Medulla oblongata (tissue), 1 donor: ENCODE data around the gene LMO4.

ENCODE experiments used
- DNase-seq: peaks from one replicate; pipeline ENCODE4 v3.0.0-alpha.2; 2015; ENCODE audit errors: extremely low spot score

The LMO4 gene

GRCh38 chr1:87358219-87358618 lies 29.5 kb downstream of the LMO4 start:
- no peak for DNase-seq

GRCh38 chr1:87359586-87359985 lies 30.9 kb downstream of the LMO4 start:
- DNase-seq: no peak

DNA sequence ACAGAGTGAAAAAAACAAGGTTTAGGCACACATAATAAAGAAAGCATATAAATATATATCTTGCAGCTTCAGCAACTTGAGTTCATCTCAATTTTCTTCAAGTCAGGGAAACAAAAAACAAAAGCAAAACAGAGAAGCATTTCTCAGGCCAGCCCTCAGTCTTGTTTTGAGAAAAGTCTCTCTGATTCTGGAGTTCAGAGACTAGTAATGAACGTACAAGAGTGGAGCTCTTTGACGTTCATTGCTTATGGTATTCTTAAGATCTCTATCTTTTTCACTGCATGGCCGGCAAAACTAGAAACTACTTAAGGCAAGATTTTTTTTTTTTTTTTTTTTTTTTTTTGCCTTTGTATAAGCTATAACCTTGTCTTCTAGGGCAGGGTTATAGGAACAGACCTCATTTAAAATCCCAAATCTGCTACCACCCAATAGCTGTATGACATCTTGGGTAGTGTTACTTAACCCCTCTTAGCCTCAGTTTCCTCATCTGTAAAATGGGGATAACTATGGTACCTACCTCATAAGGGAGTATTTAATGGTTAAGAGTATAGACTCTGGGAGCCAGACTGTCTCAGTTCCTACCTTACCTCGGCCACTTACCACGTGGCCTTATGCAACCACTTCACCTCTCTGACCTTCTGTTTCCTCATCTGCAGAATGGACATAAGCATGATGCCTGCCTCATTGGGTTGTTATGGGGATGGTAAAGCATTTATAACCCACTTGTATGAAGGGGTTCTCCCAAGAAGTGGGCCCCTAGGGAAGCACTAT lies 33.6 kb downstream of the LMO4 start:
- DNase-seq: no peak

- DNase-seq: no peak
Observed at GRCh38 chr1:87362834-87363426, 34.2 kb downstream of the LMO4 start.

- DNase-seq: no peak
Observed at GRCh38 chr1:87367549-87367948, 38.9 kb downstream of the LMO4 start.

DNA sequence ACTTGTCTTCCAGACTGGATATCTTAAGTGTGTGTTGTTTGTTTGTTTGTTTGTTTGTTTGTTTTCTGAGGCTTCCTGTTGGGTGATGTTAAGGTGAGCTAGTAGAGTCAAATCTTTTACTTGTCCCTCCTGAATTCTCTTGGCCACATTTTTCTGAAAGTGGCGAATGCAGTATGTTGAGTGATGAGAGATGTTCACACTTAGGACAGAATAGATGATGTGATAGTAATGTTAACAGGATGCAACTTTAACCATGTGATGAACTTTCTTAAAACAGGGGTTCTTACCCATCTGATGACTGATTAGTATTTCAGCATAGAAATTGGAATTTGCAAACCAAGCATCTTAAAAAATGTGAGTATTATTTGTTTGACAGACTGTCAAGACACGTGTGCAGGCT lies 40.2 kb downstream of the LMO4 start:
- DNase-seq: no peak

- DNase-seq: no peak
Observed at GRCh38 chr1:87369736-87370478, 41.2 kb downstream of the LMO4 start.

DNA sequence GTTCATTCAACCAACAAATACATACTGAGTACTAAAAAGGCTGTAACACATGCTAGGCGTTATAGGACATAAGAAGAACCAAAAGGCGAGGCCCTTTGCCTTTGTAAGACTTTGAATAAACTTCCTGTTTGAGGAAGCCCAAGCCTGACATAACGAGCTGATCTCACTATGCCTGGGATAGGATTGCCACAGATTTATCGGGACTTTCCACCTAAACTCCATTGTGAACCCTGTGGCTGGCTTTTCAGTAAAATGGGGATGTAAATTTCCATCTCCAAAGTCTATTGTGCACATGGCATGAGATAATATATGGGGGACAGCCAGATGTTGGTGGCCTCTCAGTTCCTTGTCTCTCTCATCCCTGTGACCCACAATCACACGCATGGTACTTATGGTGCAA lies 41.9 kb downstream of the LMO4 start:
- no peak for DNase-seq

- no peak for DNase-seq
Observed at GRCh38 chr1:87379306-87379705, 50.6 kb downstream of the LMO4 start.

- DNase-seq: no peak
Observed at GRCh38 chr1:87386217-87386790, 57.6 kb downstream of the LMO4 start.

DNA sequence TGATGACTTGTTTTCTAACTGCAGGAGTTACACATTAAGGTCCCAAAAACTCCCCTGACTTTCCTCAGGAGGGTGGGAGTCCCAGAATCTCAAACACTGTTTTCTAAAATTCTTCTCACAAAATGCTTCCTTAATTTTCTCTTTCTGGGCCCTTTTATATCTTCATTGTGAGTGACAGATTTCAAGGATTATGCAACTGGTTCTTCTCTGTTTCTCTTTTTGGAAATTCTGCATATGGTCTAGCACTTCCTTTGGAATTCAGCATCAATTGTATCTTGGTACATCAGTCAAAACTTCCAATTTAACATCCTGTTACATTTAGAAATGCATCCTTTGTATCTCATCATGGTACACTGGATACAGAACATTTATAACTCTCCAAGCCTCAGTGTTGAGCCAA lies 59.7 kb downstream of the LMO4 start:
- DNase-seq: no peak

DNA sequence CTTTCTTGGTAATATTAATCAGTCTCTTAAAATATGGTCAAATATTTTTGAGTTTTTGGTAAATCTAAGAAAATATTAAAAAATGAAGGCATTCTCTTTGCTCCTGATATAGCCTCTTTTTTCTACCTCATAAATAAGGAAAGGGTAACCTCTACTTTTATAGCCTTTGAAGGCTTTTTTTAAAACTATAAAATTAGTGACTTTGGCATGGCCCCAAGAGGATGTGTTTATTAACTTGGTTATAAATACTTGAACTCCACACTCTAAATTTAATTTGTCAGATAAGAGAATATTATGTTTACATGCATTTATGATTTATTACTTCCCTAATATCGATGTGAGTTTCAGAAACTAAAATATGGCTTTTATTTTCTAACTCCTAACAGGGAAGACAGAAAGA lies 60.3 kb downstream of the LMO4 start:
- DNase-seq: no peak

GRCh38 chr1:87389546-87389945 lies 60.9 kb downstream of the LMO4 start:
- DNase-seq: no peak

GRCh38 chr1:87392248-87393192 lies 63.8 kb downstream of the LMO4 start:
- no peak for DNase-seq

DNA sequence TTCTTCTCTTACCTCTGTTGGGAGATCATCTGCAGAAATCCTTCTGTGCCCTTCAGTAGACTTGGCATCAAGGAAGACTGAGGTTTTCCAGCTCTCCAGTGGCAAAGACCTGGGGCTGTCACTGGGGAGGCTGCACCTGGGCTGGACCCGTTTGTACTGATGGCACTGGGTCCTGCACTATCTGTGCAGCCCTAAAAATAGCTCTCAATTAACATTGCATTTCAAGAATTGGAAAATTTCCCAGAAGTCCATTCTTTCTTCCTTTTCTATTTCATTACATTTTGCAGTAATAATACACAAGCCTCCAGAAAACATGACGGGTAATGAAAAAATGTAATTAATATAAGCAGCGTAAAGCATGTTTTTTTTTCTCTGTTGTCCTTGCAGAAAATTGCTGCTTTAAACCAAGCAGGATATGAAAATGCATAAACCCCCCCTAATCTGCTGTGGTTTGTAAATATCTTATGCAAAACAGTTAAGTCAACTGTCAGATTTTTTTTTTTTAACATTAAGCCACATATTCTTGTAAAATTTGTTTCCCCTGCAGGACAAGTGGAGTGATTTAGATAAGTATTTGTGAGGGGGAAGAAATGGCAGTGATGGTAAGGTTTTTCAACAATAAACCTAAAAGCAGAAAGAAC lies 64.9 kb downstream of the LMO4 start:
- DNase-seq: no peak

- no peak for DNase-seq
Observed at GRCh38 chr1:87394513-87394912, 65.8 kb downstream of the LMO4 start.

GRCh38 chr1:87394982-87395381 lies 66.3 kb downstream of the LMO4 start:
- DNase-seq: no peak
